GM10266 (cell line): ENCODE measurements around the gene LAYN.
A peak's percentile ranks its signal among the peaks of the same experiment; 100 is the strongest.

ENCODE experiments used
- DNase-seq: peaks from one replicate; pipeline ENCODE4 v3.0.0; 2012; ENCODE audit errors: extremely low spot score
- TF ChIP-seq, protein P1 (sequence below): IDR thresholded peaks from 2 replicates; pipeline ENCODE4 v1.5.1; 2012; ENCODE audit warnings: mild to moderate bottlenecking, low read depth; ENCODE audit not compliant: control insufficient read depth, insufficient read depth; ENCODE audit errors: missing control alignments

LAYN gene

DNA sequence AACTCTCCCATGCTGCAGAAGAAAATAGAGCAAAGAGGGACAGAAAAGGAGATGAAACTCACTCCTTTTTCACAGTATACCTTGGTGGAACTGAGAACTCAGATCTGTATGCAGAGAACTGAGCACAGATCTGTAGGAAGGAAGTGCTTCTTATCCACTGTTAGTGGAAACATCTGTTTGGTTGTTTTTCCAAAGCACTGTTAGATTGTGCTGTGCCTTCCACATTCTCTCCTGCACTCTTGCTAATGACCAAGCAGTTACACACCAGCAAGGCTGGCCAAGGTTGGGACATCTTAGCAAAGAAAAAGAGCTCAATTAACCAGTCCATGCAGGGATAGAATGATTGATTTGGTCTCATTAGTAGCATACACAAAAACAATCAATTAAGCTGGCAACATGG, 41.6 kb downstream of the LAYN start:
- TF ChIP-seq, protein P1, sequence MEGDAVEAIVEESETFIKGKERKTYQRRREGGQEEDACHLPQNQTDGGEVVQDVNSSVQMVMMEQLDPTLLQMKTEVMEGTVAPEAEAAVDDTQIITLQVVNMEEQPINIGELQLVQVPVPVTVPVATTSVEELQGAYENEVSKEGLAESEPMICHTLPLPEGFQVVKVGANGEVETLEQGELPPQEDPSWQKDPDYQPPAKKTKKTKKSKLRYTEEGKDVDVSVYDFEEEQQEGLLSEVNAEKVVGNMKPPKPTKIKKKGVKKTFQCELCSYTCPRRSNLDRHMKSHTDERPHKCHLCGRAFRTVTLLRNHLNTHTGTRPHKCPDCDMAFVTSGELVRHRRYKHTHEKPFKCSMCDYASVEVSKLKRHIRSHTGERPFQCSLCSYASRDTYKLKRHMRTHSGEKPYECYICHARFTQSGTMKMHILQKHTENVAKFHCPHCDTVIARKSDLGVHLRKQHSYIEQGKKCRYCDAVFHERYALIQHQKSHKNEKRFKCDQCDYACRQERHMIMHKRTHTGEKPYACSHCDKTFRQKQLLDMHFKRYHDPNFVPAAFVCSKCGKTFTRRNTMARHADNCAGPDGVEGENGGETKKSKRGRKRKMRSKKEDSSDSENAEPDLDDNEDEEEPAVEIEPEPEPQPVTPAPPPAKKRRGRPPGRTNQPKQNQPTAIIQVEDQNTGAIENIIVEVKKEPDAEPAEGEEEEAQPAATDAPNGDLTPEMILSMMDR, result no peak
- DNase-seq, result no peak

DNA sequence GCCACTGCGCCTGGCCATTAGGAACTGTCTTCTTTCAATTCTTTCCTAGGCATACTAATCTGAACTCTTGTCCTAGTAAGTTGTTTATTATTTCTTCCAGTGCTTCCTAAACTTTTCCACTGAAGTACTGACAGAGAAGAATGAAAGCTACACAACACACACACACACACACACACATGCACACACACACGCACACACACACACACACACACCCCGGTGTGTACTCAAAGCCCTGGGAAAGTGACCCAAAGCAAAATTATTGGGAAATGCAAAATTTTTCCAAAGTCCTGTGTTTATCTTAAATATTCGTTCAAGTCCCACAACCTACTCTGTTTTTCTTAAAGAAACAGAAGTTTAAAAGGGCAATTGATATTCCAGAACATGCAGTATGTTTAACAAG, 42.4 kb downstream of the LAYN start:
- TF ChIP-seq, protein P1, result no peak

DNA sequence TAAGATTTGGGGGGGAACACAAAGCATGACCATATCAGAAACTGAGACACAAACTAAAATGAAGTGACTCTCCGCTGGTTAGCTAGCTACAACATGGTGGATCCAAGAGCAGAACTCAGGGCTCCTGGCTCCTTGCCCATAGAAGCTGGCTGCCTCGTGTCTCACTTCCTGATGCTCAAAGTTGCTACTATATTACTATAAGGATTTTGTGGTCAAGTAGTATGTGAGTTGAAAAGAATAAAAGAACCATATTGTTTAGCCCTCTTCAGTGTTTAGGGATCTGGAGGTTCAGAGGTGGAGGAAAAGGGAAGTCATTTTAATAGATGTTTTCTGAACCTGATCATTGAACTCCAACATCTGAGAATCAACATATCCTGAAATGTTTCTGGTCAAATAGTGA, 44.9 kb downstream of the LAYN start:
- DNase-seq, result no peak

More for the DNA sequence above, 42.4 kb downstream of the LAYN start:
- no peak for DNase-seq

DNA sequence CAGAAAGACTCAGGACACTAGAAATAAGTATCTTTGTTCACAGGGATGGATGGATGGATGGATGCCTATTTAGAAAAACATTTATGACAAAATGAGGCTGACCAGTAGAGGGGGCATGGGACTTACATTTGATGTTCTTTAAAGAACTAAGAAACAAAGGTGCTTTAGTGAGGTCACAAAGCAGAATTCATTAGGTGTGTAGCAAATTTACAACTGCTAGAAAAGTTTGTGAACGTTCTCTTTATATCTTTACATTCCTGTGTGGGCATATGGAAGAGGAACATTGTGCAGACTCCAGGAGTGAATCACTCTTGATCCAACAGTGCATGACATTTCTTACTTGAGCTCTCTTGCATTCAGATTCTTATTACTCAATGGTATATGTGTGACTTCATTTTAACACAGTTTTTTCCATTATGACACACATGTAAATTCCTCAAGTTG, 45.9 kb downstream of the LAYN start:
- peak; percentile 41 for DNase-seq
- TF ChIP-seq, protein P1, result peak; percentile 64

More for the DNA sequence above, 44.9 kb downstream of the LAYN start:
- TF ChIP-seq, protein P1, result no peak

DNA sequence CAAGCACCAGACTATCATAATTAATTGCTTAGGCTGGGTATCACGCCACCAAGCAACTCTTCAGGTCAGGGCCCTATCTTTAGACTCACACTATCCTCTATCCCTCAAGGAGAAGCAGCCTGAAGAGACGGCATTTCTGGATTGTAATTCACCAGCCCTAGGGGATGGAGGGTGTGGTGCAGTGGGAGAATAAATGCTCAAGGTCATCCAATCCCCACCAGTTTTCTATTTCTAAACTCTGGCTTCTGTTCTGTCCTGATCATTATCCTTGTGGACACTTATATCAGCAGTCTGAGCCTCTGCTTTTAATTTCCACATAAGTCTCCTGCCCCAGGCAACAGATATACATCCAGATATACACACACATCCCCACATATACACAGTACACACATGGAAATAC, 48.6 kb downstream of the LAYN start:
- TF ChIP-seq, protein P1, result no peak
- no peak for DNase-seq

DNA sequence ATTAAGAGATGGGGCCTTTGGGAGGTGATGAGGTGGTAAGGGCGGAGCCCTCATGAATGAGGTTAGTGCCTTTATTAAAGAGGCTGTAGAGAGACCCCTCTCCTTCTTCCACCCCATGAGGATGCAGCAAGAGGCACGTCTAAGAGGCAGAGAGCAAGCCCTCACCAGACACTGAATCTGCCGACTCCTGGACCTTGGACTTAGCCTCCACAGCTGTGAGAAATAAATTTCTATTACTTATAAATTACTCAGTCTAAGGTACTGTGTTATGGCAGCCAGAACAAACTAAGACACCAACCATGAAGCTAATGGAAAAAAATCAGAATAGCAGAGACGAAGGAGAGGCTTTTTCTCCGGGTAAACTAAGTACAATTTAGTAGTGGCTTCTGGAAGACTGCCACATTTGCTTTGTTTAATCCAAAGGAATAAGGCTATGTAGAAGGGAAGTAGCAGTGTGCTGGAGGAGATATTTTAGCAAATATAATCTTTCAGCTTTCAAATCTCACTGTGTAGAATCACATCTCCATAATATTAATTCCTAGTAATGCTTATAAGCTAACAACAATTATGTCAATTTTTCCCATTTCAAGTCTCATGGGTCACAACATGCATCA, 49.5 kb downstream of the LAYN start:
- DNase-seq, result no peak

More for the DNA sequence above, 49.5 kb downstream of the LAYN start:
- TF ChIP-seq, protein P1, result no peak
